Gastroesophageal sphincter (tissue), 4 donors: Measurements from ENCODE around the gene FMN2. TPM values are rescaled to one million over a fixed set of nuclear protein-coding genes. Genes with fewer than 3 reads are reported as not detected.

Experiments used
- ATAC-seq: fragments of 150-250 bp; one replicate; pipeline ENCODE4 v1.9.1; 2016; ENCODE audit warnings: mild to moderate bottlenecking, moderate library complexity
- H3K27ac ChIP-seq, 4 donors: fragments of 200-600 bp; sonication (generic) in 3 of 4; 1 replicate in 3 of 4; 2 replicates in 1 of 4; pipeline ENCODE4 v1.5.1; 2016 to 2019
- H3K27me3 ChIP-seq: fragments of 200-600 bp; sonication (generic); one replicate; pipeline ENCODE4 v1.5.1; 2019
- H3K36me3 ChIP-seq, 2 donors: fragments of 200-600 bp; sonication (generic); one replicate each; pipeline ENCODE4 v1.5.1; 2019; ENCODE audit warnings: control low read depth in 1 of 2
- H3K4me1 ChIP-seq, 3 donors: fragments of 200-600 bp; sonication (generic); 1 replicate in 2 of 3; 2 replicates in 1 of 3; pipeline ENCODE4 v1.5.1; 2016 to 2019; ENCODE audit warnings: control low read depth in 2 of 3
- H3K4me3 ChIP-seq, 2 donors: fragments of 200-600 bp; sonication (generic); one replicate each; pipeline ENCODE4 v1.5.1; 2019; ENCODE audit warnings: mild to moderate bottlenecking in 1 of 2, moderate library complexity in 1 of 2
- H3K9me3 ChIP-seq, 3 donors: fragments of 200-600 bp; sonication (generic); one replicate each; pipeline ENCODE4 v1.5.1; 2017 to 2019; ENCODE audit warnings: control low read depth in 2 of 3
- CTCF ChIP-seq, 4 experiments: fragments of 200-600 bp in 2 of 4; fragments of 450-650 bp in 2 of 4; sonication (generic) in 1 of 4; IDR thresholded peaks; one replicate each; pipeline ENCODE4 v1.5.1; 2017 to 2019; ENCODE audit warnings: antibody characterized with exemption in 4 of 4, mild to moderate bottlenecking in 2 of 4, moderate library complexity in 2 of 4
- EP300 ChIP-seq: sonication (generic); formaldehyde crosslinking; IDR thresholded peaks from one replicate; pipeline ENCODE4 v1.6.1; 2017; ENCODE audit warnings: antibody characterized with exemption, mild to moderate bottlenecking
- POLR2A ChIP-seq, 2 donors: fragments of 450-650 bp; IDR thresholded peaks; one replicate each; pipeline ENCODE4 v1.6.1; 2017; ENCODE audit warnings: antibody characterized with exemption in 2 of 2, mild to moderate bottlenecking in 2 of 2, moderate library complexity in 1 of 2
- POLR2AphosphoS5 ChIP-seq: sonication (generic); formaldehyde crosslinking; IDR thresholded peaks from one replicate; pipeline ENCODE4 v1.6.1; 2017; ENCODE audit warnings: antibody characterized with exemption
- WGBS, 2 donors: methylation state at CpG; one replicate each; pipeline ENCODE4 v1.1.5; 2018; ENCODE audit warnings: low coverage in 1 of 2; 5-methylcytosine and 5-hydroxymethylcytosine counted together
- total RNA-seq, 4 donors: library from RNA; depleted of rRNA; stranded (reverse); fragments of >200 nt; gene quantifications; one replicate each; pipeline ENCODE4 v1.1.0, GENCODE V29; 2016

Gene FMN2
- total RNA-seq, 4 donors from 2014 or later = 0.27 to 8.6 (median 2.7) TPM

- H3K9me3 ChIP-seq = no peaks in the 10 kb centered on the region
- 66 to 70% methylated on average over 6 of the region's 6 CpGs for WGBS, 2 donors
- H3K27ac ChIP-seq = no peak overlapping the region
- TF ChIP-seq POLR2AphosphoS5 (no peak), EP300 (no peak), CTCF (IDR thresholded peaks at IDR 0.05) (no peak), POLR2A (IDR thresholded peaks at IDR 0.05) (no peak)
- no peaks in the 10 kb centered on the region for H3K27me3 ChIP-seq
- ATAC-seq = no peak
- no peaks in the 10 kb centered on the region for H3K4me1 ChIP-seq
- H3K4me3 ChIP-seq = no peak overlapping the region
- H3K36me3 ChIP-seq = no peaks in the 10 kb centered on the region
Measured at GRCh38 chr1:240423246-240423924, 331.7 kb downstream of the FMN2 start.

DNA sequence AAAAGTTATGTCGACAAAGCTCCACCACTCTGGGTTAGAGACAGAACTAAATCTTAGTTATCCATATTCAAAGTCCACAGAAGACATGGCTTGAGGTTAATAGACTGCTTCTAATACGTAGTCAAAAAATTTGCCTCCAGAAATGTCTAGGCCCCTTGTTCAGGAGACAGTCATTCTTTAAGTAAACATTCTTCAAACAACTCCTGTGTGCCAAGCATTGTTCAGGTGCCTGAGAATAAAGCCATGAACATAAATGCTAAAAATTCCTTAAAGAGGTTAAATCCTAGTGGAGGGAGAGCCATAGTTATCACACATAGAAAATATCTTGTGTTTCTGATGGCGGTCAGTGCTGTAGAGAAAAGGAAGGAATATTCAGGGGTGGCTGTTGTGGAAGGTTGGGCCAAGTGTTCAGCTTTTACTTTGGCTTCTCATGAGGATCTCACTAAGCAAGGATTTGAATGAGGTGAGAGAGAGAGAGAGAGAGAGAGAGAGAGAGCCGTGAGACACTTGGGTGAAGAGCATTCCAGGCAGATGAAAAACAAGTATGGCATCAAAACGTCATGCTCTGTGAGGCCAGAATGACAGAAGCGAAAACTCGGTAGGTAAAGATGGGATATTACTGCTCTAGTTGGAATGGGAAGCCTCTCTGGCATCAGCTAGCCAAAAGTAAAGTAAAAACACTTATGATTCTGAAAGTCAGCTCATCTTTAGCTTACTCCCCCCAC lies 333.2 kb downstream of the FMN2 start:
- Histone ChIP-seq H3K27ac (no peak overlapping the region), H3K36me3 (no peaks in the 10 kb centered on the region), H3K9me3 (no peaks in the 10 kb centered on the region), H3K4me1 (no peaks in the 10 kb centered on the region), H3K4me3 (no peak overlapping the region), H3K27me3 (no peaks in the 10 kb centered on the region)
- TF ChIP-seq EP300 (no peak), POLR2AphosphoS5 (no peak), POLR2A (IDR thresholded peaks at IDR 0.05) (no peak), CTCF (IDR thresholded peaks at IDR 0.05) (no peak)
- no peak for ATAC-seq
- 73 to 80% methylated on average over 6 of the region's 7 CpGs for WGBS, 2 donors

- no peak overlapping the region for H3K4me3 ChIP-seq
- 80 to 100% methylated on average over 2 of the region's 2 CpGs for WGBS, 2 donors
- H3K9me3 ChIP-seq = no peaks in the 10 kb centered on the region
- no peaks in the 10 kb centered on the region for H3K4me1 ChIP-seq
- no peak for ATAC-seq
- no peaks in the 10 kb centered on the region for H3K27me3 ChIP-seq
- no peaks in the 10 kb centered on the region for H3K36me3 ChIP-seq
- H3K27ac ChIP-seq = no peak overlapping the region
- no peak for TF ChIP-seq POLR2AphosphoS5
- no peak for TF ChIP-seq CTCF (IDR thresholded peaks at IDR 0.05)
- no peak for TF ChIP-seq EP300
- TF ChIP-seq POLR2A (IDR thresholded peaks at IDR 0.05) = no peak
Measured at GRCh38 chr1:240426051-240426450, 334.4 kb downstream of the FMN2 start.

DNA sequence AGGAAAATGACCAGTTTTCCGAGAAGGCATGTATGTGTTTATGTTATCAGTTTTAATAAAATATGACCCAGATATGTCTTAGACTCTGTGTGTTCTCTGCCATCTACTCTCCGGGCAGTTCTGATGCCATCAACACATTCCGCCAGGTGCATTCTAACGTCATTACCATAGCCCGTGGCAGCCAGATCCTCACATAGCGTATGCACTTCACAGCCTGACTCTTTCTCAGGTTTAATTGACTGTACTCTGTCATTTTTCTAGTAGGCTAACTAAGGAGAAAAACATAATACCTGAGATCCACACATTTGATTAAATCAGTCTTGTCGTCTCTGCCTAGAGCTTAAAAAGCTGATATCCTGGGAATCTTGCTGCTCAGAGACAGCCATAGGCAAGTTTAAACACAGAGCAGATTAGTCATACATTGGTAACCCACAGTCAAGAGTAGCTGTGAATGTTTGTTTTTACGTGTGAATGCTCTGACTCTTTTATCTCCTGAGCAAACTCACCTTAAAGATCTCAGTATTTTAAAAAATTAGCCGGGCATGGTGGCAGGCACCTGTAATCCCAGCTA lies 344.4 kb downstream of the FMN2 start:
- no peak for ATAC-seq
- Histone ChIP-seq H3K27ac (no peak overlapping the region), H3K9me3 (no peaks in the 10 kb centered on the region), H3K27me3 (no peaks in the 10 kb centered on the region), H3K4me1 (no peaks in the 10 kb centered on the region), H3K4me3 (no peak overlapping the region), H3K36me3 (no peaks in the 10 kb centered on the region)
- no peak for TF ChIP-seq POLR2AphosphoS5
- TF ChIP-seq POLR2A (IDR thresholded peaks at IDR 0.05) = no peak
- TF ChIP-seq CTCF (IDR thresholded peaks at IDR 0.05) = no peak
- no peak for TF ChIP-seq EP300
- 85 to 91% methylated on average over 9 of the region's 9 CpGs for WGBS, 2 donors
